ENCODE measurements around the gene SGCA.

Gene SGCA

DNA sequence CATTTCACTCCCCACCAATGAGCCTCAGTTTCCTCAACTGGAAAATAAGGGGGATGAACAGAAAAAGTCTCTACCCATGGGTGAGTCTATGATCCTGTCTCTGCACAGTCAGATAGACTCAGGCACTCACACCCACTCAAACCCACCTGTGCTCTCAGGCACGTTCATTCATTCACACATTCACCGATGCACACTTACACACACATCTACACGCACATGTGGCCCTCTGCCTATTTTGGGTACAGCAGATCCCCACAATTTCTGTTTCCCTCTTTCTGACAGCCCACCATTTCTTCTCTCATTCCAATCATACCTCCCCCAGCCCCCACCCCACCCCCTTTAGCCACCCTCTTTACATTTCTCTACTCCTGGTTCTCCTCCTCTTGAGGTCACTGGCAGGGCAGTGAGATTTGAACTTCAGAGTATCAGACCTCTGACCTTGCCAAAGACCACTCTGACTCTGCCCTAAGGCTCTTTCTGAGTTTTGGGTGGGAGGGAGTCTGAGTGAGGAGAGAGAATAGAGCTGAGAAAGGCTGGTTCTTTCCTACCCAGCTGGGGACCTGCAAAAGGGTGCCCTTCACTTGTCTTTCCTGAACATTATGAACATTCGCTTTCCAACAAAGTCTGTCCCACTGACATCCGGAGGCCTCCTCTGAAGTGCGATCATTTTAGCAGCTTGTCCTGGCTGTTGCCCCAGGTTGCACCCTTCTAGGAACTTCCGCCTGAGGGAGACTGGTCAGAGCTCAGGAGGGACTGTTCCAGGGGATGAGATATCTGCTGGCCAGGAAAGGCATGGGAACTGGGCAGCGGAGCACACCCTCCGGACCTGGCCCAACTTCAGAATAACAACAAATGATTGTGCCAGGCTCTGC lies 45.7 kb downstream of the SGCA start:
- DNase-seq = no peak

DNA sequence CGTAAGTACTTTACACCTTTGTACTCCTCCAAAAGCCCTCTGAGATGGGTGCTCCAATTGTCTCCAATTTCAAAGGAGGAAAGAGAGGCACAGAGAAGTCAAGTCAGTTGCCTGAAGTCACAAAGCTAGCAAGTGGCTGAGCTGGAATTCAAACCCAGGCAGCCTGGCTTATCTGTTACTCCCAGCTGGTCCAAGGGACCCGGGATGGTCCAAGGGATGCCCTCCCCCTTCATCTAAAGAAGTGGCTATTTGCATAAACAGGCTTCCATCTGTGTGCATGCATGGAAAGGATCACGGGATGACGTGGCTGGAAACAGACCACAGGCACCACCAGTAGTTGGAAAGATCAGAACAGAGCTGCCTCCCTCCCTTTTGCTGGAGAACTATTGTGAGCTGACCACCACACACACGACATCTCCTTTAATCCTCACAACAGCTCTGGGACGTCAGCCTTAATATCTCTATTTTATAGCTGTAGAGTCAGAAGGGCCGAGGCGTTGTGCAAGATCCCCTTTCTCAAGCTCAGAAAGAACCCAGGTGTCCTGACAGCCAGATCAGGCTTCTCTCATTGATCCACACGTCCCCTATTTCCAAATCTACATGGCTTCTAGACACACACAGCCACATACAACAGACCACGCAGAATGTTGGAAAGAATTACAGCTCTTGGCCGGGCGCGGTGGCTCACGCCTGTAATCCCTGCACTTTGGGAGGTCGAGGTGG lies 46.5 kb downstream of the SGCA start:
- no peak for DNase-seq

DNA sequence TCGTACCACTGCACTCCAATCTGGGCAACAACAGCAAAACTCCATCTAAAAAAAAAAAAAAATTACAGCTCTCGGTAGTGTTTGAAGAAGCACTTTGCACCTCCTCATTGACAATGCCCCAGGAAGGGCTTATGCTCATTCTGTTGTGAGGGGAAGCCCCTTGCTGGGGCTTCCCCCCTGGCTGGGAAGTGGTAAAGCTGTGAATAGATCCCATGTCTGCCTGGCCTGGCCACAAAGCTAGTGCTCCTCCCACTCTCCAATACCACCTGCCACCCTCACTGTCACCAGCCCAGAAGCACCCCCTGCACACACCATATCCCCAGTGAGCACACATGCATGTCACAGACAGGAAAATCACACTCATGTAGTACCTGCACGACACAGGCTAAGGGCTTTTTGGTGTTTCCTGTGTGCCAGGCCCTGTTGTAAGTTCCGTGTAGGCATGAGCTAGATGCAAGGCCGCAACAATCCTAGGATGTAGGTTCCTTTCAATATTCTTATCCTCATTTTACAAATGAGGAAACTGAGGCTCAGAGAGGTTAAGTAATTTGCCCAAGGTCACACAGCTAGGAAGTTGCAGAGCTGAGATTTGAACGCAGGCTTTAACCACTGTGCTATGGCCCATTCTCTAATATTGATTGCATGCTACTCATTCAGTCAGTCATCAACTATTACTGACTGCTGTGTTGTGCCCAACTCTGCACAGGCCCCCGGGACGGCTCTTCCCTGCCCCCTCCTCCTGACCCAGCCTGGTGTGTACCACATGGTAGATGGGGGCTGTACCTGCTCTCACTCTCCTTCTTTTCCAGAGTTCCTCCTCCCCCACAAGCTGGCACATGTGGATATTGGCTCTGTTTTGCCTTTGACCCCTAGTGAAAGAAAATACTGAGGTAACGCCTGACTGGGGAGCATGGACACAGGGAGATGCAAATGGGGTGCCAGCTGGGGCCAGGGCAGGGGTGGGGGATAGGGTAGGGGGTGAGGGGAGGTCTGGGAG lies 47.5 kb downstream of the SGCA start:
- DNase-seq = peak; percentile 35

DNA sequence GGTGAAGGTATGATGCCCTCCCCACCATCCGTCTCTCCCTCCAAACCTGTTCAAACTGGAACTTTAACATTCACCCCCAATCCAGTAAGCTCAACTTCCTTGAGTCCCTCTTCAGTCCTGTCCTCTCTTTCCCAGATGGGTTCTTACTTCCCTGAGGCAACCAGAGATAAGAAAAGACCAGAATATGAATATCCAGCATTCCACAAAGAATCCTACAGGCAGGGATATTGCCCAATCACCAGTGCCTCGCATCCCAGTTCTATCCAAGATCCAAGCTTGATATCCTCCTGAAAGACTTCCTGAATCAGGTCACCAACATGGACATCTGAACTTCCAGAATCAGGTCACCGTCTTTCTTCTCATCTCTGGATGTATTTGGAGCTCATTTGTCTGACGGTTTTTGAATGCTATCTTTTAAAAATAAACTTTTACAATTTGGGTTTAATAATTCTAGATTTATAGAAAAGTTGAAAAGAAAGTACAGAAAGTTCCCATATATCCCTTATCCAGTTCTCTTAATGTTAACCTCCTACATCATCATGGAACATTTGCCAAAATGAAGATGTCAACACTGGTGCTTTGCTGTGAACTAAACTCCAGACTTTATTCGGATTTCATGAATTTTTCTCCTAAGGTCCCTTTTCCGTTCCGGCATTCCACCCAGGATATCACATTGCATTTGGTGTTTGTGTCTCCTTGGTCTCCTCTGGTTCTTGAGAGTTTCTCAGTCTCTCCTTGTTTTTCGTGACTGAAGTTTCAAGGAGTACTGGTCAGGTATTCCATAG lies 49.4 kb downstream of the SGCA start:
- no peak for DNase-seq

DNA sequence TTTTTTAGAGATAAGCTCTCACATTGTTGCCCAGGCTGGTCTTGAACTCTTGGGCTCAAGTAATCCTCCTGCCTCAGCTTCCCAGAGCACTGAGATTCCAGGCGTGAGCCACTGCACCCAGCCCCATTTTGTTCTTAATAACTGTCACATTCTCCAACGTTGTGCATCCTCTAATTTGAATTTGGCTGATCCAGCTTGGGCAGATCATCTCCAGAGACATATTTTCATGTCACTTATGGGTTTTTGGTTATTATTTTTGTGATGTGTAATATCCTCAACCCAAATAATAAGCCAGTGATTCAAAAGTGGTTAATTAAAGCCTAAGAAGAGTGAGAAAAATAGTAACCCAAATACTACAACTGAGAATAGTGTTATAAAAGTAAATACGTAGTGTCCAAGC lies 51.8 kb downstream of the SGCA start:
- DNase-seq = no peak

DNA sequence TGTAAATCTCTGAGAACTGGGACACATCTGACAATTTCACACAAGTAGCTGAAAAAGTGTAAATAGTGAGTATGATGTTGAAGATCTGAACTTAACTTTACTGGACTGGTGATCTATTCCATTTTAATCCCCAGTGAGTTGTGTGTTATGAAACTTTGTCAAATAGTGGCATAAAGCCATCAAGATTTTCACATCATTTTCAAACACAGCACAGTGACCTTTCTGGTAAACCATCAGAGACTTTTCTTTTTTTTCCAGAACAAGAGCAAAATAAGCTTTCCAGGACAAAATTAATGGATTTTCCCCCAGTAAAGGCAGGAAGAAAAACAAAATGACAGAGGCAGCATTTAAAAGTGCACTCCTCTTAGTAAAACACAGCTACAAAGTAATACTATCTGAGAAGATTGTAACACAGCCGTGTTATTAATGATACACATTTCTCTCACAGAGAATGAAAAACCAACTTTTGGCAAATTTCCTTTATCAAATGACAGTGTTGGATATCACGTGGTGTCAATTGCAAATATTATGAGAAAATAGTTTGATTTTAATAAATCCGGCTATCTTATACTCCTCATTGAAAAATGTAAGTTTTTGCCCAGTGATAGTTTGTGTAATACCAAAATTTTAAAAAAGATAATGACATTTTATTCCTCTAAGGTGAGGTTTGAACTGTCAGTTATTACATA lies 52.4 kb downstream of the SGCA start:
- DNase-seq = no peak

DNA sequence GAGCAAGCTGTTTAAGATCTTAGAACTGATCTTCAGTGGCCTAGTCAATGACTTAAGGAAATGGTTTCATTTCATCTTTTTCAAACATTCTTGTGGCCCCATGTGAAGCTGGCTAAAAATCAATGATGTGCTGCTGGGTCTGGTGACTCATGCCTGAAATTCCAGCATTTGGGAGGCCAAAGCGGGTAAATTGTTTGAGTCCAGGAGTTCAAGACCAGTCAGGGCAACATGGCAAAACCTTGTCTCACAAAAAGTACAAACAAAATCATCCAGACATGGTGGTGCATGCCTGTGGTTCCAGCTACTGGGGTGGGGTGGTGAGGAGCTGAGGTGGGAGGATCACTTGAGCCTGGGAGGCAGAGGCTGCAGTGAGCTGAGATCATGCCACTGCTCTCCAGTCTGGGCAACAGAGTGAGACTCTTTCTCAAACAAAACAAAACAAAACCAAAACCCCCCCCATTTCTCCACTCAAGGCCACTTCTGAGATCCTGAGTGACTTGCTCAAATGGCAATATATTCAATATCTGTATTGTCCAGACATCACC lies 53.0 kb downstream of the SGCA start:
- no peak for DNase-seq

DNA sequence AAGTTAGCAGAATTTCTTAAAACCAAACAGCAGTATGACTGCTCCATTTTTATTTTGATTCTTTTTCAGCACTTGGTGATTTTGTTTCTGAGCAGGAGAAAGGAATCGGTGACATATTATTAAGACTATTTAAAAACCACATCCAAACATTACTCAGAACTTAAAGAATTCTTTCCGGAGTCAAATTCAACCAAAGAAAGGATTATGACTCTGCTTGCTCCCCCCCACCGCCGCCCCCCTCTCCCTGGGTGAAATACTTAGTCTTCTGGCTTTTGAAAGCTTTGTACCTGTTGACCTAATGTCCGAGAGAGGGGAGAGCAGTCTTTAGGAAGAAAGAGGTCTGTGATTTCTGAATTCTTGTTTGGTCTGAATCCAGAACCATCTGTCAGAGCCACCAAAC lies 53.5 kb downstream of the SGCA start:
- no peak for DNase-seq

DNA sequence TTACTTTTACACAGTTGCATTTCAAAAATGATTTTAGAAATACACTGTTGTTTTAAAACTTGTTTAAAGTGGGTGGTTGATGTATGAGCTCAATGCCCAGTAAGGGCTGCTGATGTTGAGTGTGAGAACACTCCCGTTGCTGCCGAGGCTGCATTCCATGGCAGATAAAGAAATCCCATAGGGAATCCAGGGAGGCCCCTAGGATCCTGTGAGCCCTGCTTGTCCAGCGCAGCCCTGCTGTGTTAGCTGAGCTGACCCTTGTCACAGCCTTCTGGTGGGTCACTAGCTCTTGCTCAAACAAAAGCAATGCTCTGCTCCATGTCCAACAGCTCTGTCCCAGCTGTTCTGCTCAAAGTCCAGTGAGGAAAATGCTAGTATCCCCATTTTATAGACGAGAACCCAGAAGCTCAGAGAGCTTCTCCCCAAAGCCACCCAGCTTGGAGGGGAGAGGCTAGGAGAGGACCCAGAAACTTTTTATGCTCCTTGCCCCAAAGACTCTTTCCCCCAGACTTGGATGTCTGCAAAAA lies 54.2 kb downstream of the SGCA start:
- DNase-seq = no peak

DNA sequence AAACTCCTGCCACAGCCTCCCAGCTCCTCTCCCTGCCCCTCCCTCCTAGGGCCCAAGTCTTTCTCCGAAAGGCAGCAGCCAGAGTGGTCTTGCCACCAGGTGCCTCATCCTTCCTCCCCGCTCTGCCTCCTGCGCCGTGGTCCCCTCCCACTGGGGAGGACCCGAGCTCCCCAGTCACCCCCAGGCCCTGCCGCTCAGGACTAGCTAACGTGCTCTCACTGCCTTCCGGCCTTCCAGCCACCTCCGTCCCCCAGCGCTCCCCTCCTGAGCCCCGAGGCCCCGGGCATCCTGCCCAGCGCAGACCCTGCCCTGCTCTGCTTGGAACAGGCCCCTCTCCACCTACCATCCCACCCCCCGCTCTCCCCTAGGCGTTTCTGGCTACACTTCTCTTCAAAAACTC lies 55.0 kb downstream of the SGCA start:
- DNase-seq = no peak

DNA sequence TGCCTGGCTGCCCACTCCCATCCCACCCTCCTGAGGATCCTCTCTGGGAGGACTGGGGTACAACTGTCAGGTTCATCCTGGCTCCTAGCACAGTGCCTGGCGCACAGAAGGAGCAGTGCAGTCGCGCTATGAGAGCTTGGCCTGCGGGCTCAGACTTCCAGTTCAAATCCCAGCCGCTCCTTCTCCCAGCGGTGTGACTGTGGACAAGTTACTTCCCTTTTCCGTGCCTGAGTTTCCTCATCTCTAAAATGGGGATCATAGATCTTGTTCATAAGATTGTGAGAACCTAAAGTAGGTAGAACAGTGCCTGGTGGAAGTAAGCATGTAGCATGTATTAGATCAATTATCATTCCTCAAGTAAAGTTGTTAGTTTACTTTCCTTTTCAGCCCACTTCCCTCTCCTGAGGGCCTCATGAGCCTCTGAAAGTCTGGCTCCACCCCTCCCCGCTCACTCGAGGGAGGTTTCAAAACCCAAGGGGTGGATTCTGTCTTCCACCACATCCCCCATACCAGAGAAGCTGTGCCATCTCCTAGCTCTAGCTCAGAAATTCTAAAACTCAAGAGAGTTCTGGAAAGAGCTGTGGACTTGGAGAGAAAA lies 55.6 kb downstream of the SGCA start:
- no peak for DNase-seq

DNA sequence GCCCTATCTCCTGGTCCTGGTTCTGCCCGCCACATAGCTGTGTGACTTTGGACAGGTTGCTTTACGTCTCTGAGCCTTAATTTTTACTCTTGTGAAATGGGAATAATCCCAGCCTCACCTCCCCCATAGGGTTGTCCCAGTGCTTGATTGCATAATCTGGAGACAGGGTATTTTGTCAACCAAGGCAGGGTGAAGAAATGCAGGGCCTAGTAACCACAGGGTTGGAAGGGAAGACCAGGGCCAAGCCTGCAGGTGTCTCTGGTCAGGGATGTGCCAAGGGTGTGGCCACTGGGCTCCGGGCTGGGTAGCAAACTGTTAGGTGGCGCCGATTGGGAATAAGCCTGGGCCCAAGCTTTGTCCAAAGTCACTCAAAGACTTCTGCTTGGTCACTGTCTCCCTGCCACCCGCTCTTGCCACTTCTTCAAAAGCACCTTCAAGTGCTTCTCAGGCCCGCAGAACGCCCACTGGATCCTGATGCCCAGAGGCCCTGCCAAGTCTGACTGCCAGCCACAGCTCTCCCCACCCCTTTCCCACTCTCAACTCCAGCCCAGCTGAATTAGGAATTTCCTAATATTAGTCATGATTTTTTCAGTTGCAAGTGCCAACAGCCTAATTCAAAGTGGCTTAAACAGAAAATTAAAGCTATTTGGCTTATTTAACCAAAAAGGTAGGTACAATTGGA lies 56.2 kb downstream of the SGCA start:
- DNase-seq = no peak

DNA sequence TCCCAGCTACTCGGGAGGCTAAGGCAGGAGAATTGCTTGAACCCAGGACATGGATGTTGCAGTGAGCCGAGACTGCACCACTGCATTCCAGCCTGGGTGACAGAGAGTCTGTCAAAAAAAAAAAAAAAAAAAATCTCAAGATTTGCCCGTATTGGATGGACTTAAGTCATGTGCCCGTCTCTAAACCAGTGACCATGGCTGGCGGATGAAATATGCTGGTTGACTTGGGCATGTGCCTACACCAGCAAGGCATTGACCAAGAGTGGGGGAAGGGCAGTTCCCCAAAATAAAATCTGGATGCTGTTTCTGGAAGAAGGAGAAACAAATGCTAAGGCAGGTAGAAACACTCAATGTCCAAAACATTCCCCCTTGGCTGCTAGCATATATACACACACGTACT lies 57.1 kb downstream of the SGCA start:
- DNase-seq = no peak

Data from CD4-positive, alpha-beta T cell treated with Interferon gamma for 1 hour (primary cell).